ENCODE results near the gene IMMP2L.
A peak's percentile ranks its signal among the peaks of the same experiment; 100 is the strongest.
"Not testable (repeated sequence)": the region's sequence is repeated elsewhere in the genome, so short reads cannot be mapped to it uniquely, and the experiment has no call there.

The IMMP2L gene

DNA sequence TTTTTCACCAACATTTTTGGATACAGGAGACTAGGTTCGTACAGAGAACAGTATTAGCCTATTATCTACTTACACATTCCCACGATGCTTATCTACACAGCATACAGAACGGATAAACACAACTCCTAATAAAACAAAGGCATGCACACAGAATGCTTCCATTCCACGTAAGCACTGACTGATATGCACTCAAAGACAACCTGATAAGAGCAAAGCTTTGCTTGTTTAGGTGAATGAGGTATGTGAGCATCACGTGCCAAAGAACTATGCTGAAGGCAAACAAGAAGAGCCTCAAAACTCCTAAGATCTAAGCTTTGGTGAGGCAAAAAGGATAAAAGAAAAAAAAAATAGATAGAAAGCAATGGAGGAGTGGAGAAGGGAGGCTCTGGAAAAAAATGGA is 884.9 kb downstream of the IMMP2L start:
- Histone ChIP-seq H3K27me3 (ENCODE audit: low read depth, low read length) (no peaks in the 10 kb centered on the region), H3K4me3 (ENCODE audit: low read depth in 1 of 2, low read length in 2 of 2) (no peak overlapping the region), H3K27ac (ENCODE audit: low read length) (no peak overlapping the region), H3K4me1 (ENCODE audit: control insufficient read depth in 1 of 2, insufficient read depth in 2 of 2, low read length in 2 of 2) (no peaks in the 10 kb centered on the region), H3K9me3 (ENCODE audit: control insufficient read depth in 1 of 2, low read length in 2 of 2) (no peaks in the 10 kb centered on the region), H3K36me3 (ENCODE audit: control insufficient read depth in 1 of 2, insufficient read depth in 2 of 2, low read length in 2 of 2) (peaks cover 0 to 3% of the 10 kb centered on the region in 2 donors)

DNA sequence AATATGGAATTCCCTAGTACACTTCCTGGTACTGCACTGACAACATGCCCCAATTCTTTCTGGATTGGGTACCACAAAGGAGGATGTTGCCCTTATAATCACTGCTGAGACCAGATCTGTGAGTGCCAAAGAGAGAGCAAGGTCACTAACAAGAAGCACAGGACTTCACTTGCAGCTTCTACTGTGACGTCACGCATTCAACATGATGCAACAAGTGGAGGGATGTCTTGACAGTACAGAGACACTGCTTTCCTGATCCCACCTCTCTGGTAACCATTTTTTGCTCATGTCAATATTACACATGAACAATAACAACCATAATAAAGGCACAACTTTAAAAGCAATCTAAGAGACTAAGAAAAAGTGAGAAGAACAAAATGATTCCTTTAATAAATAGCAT is 885.5 kb downstream of the IMMP2L start:
- Histone ChIP-seq H3K4me1 (ENCODE audit: control insufficient read depth in 1 of 2, insufficient read depth in 2 of 2, low read length in 2 of 2) (no peaks in the 10 kb centered on the region), H3K36me3 (ENCODE audit: control insufficient read depth in 1 of 2, insufficient read depth in 2 of 2, low read length in 2 of 2) (peaks cover 0 to 3% of the 10 kb centered on the region in 2 donors), H3K9me3 (ENCODE audit: control insufficient read depth in 1 of 2, low read length in 2 of 2) (no peaks in the 10 kb centered on the region), H3K4me3 (ENCODE audit: low read depth in 1 of 2, low read length in 2 of 2) (no peak overlapping the region), H3K27ac (ENCODE audit: low read length) (no peak overlapping the region), H3K27me3 (ENCODE audit: low read depth, low read length) (no peaks in the 10 kb centered on the region)

DNA sequence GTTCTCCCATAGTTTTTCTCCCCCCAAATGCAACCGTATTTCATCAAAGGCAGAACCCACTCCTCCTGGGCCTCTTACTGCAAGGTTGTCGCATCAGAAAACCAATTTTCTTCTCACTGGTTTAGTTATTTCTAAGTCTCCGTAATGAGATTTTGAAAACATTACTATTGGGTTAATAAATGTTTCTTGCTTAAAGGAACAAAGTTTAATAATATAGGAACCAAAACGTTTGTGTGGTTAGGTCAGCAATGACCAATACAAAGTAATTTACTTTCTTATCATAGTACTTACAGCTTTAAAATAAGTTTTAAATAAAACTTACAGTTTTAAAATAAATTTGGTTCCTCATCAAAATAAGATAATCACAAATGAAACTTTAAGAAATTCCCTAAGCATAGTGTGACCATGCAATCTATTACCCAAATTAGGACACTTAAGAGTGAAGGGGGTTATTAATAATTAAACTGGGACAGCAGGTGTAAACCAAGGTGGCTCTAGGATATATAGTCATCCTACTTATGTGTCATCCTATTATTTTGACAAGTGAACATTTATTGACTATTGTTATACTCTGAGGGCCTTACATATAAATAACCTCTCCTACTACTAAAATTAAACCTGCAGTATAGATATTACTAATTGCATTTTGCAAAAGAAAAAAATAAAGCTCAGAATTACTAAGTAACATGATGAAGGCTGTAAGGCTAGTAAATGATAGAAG is 886.7 kb downstream of the IMMP2L start:
- H3K27ac ChIP-seq (ENCODE audit: low read length): no peak overlapping the region
- H3K27me3 ChIP-seq (ENCODE audit: low read depth, low read length): no peaks in the 10 kb centered on the region
- peaks cover 0 to 3% of the 10 kb centered on the region in 2 donors for H3K36me3 ChIP-seq (ENCODE audit: control insufficient read depth in 1 of 2, insufficient read depth in 2 of 2, low read length in 2 of 2)
- H3K4me1 ChIP-seq (ENCODE audit: control insufficient read depth in 1 of 2, insufficient read depth in 2 of 2, low read length in 2 of 2): no peaks in the 10 kb centered on the region
- no peaks in the 10 kb centered on the region for H3K9me3 ChIP-seq (ENCODE audit: control insufficient read depth in 1 of 2, low read length in 2 of 2)
- H3K4me3 ChIP-seq (ENCODE audit: low read depth in 1 of 2, low read length in 2 of 2): no peak overlapping the region

DNA sequence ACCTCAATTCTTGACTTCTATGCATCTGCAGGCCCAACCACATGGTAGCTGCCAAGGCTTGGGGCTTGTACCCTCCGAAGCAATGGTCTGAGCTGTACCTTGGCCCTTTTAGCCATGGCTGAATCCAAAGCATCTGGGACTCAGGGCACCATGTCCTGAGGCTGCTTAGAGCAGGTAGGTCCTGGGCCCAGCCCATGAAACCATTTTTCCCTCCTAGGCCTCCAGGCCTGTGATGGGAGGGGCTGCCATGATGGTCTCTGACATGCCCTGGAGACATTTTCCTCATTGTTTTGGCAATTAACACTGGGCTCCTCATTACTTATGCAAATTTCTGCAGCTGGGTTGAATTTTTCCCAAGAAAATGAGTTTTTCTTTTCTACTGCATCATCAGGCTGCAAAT is 889.1 kb downstream of the IMMP2L start:
- H3K9me3 ChIP-seq (ENCODE audit: control insufficient read depth in 1 of 2, low read length in 2 of 2): no peaks in the 10 kb centered on the region
- no peak overlapping the region for H3K4me3 ChIP-seq (ENCODE audit: low read depth in 1 of 2, low read length in 2 of 2)
- H3K27ac ChIP-seq (ENCODE audit: low read length): no peak overlapping the region
- no peaks in the 10 kb centered on the region for H3K4me1 ChIP-seq (ENCODE audit: control insufficient read depth in 1 of 2, insufficient read depth in 2 of 2, low read length in 2 of 2)
- H3K27me3 ChIP-seq (ENCODE audit: low read depth, low read length): no peaks in the 10 kb centered on the region
- H3K36me3 ChIP-seq (ENCODE audit: control insufficient read depth in 1 of 2, insufficient read depth in 2 of 2, low read length in 2 of 2): peaks cover 0 to 3% of the 10 kb centered on the region in 2 donors

DNA sequence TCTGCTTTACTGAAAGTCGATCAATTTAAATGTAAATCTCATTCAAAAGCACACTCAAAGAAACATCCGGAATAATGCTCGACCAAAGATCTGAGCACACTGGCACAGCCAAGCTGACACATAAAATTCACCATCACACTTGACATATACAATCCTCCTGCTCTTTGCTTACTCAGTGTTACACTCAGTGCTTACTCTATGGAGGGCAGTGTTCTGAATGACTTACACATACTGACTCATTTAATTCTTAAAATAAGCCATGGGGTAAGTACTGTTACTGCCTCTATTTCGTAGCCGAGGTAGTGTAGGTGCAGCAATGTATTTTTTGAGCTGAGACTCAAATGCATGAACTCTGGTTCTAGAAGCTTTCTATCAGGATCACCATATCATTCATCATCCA is 892.9 kb downstream of the IMMP2L start:
- Histone ChIP-seq H3K4me1 (ENCODE audit: control insufficient read depth in 1 of 2, insufficient read depth in 2 of 2, low read length in 2 of 2) (no peaks in the 10 kb centered on the region), H3K27me3 (ENCODE audit: low read depth, low read length) (no peaks in the 10 kb centered on the region), H3K9me3 (ENCODE audit: control insufficient read depth in 1 of 2, low read length in 2 of 2) (no peaks in the 10 kb centered on the region), H3K36me3 (ENCODE audit: control insufficient read depth in 1 of 2, insufficient read depth in 2 of 2, low read length in 2 of 2) (peaks cover 0 to 3% of the 10 kb centered on the region in 2 donors), H3K4me3 (ENCODE audit: low read depth in 1 of 2, low read length in 2 of 2) (no peak overlapping the region), H3K27ac (ENCODE audit: low read length) (no peak overlapping the region)

DNA sequence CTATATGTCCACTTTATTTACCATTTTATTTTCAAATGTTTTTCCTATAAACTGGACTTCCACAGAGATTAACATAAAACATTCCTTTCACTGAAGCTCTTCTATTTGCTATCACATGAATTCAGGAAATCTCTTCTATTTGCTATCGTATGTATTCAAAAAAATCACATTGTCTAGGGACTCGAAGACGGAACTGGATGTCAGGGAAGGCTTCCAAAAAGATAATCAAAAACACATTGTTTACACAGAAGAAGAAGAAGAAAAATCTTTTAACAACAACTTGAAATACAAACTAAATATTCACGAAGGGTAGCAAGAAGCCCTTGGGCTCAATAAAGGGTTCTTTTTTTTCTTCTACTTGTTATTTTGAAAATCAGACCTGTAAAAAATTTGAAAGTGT is 897.5 kb downstream of the IMMP2L start:
- Histone ChIP-seq H3K36me3 (ENCODE audit: control insufficient read depth in 1 of 2, insufficient read depth in 2 of 2, low read length in 2 of 2) (no peaks in the 10 kb centered on the region), H3K4me3 (ENCODE audit: low read depth in 1 of 2, low read length in 2 of 2) (no peak overlapping the region), H3K27ac (ENCODE audit: low read length) (no peak overlapping the region), H3K9me3 (ENCODE audit: control insufficient read depth in 1 of 2, low read length in 2 of 2) (peaks cover 4 to 5% of the 10 kb centered on the region in 2 donors), H3K27me3 (ENCODE audit: low read depth, low read length) (no peaks in the 10 kb centered on the region), H3K4me1 (ENCODE audit: control insufficient read depth in 1 of 2, insufficient read depth in 2 of 2, low read length in 2 of 2) (no peaks in the 10 kb centered on the region)

DNA sequence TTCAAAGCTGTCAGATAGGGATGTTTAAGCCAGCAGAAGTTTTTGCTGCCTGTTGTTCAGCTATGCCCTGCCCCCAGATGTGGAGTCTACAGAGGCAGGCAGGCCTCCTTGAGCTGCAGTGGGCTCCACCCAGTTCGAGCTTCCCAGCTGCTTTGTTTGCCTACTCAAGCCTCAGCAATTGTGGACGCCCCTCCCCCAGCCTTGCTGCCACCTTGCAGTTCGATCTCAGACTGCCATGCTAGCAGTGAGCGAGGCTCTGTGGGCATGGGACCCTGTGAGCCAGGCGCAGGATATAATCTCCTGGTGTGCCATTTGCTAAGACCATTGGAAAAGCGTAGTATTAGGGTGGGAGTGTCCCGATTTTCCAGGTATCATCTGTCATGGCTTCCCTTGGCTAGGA is 901.7 kb downstream of the IMMP2L start:
- not testable (repeated sequence) for H3K27me3 ChIP-seq (ENCODE audit: low read depth, low read length); H3K36me3 ChIP-seq (ENCODE audit: control insufficient read depth in 1 of 2, insufficient read depth in 2 of 2, low read length in 2 of 2); H3K27ac ChIP-seq (ENCODE audit: low read length); H3K9me3 ChIP-seq (ENCODE audit: control insufficient read depth in 1 of 2, low read length in 2 of 2); H3K4me1 ChIP-seq (ENCODE audit: control insufficient read depth in 1 of 2, insufficient read depth in 2 of 2, low read length in 2 of 2)
- H3K4me3 ChIP-seq (ENCODE audit: low read depth in 1 of 2, low read length in 2 of 2): peak overlapping the region in 1 of 2 donors; percentile 38

DNA sequence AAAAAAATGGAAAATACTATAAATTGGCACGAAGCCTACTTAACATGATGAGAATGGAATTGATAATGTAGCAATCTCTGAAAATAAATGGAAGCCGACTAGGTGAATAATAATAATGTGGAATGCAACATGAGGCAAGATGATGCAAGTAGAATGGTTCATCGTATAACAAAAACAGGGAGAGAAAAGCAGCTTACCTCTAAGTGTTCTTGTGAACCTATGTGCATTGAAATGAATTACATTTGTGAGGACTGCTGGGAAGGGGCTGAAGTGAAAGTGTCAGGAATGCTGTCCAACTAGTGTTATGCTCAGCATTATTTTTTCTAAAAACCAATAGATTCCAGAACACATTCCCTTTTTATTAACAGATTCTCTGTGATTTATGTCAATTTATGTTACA is 912.0 kb downstream of the IMMP2L start:
- Histone ChIP-seq H3K9me3 (ENCODE audit: control insufficient read depth in 1 of 2, low read length in 2 of 2) (no peaks in the 10 kb centered on the region), H3K4me3 (ENCODE audit: low read depth in 1 of 2, low read length in 2 of 2) (no peak overlapping the region), H3K4me1 (ENCODE audit: control insufficient read depth in 1 of 2, insufficient read depth in 2 of 2, low read length in 2 of 2) (no peaks in the 10 kb centered on the region), H3K36me3 (ENCODE audit: control insufficient read depth in 1 of 2, insufficient read depth in 2 of 2, low read length in 2 of 2) (no peaks in the 10 kb centered on the region), H3K27ac (ENCODE audit: low read length) (no peak overlapping the region), H3K27me3 (ENCODE audit: low read depth, low read length) (no peaks in the 10 kb centered on the region)

DNA sequence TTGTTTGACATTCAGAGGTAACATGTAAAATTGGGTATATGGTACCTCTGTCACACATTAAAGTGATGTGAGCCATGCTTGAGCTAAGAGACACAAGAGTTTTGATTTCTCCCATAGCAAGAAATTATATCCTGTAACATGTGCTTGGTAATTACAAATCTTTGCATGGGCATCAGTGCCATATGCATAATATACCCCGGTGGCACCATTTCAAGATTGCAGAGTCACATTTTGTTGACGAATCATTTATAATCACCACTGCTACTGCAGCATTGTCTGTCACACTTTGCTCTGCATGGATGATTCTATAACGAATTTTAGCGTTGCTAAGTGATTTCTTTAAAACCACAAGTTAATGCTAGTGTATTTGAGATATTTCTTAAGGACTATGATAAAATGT is 915.0 kb downstream of the IMMP2L start:
- Histone ChIP-seq H3K9me3 (ENCODE audit: control insufficient read depth in 1 of 2, low read length in 2 of 2) (no peaks in the 10 kb centered on the region), H3K4me1 (ENCODE audit: control insufficient read depth in 1 of 2, insufficient read depth in 2 of 2, low read length in 2 of 2) (no peaks in the 10 kb centered on the region), H3K36me3 (ENCODE audit: control insufficient read depth in 1 of 2, insufficient read depth in 2 of 2, low read length in 2 of 2) (no peaks in the 10 kb centered on the region), H3K4me3 (ENCODE audit: low read depth in 1 of 2, low read length in 2 of 2) (no peak overlapping the region), H3K27ac (ENCODE audit: low read length) (no peak overlapping the region), H3K27me3 (ENCODE audit: low read depth, low read length) (no peaks in the 10 kb centered on the region)

DNA sequence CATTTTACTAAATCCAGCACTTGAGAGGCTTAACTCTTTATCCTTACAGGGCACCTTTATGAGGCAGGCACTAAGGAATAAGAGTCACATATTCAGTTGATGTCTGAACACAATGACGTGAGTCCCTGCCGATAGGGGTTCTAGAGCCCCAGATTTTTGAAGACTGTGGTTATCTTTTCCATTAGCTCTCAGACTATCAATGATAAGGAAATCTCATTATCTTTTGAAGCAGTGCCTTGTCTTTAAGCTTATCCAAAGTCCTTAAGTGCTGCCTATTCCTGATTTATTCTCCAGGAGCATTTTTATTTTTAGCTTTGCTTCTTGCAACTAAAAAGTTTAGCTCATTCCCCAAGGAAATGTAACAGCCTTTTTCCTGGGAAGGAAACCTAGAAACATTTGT is 915.5 kb downstream of the IMMP2L start:
- H3K36me3 ChIP-seq (ENCODE audit: control insufficient read depth in 1 of 2, insufficient read depth in 2 of 2, low read length in 2 of 2): no peaks in the 10 kb centered on the region
- H3K27ac ChIP-seq (ENCODE audit: low read length): no peak overlapping the region
- no peaks in the 10 kb centered on the region for H3K9me3 ChIP-seq (ENCODE audit: control insufficient read depth in 1 of 2, low read length in 2 of 2)
- no peaks in the 10 kb centered on the region for H3K4me1 ChIP-seq (ENCODE audit: control insufficient read depth in 1 of 2, insufficient read depth in 2 of 2, low read length in 2 of 2)
- no peak overlapping the region for H3K4me3 ChIP-seq (ENCODE audit: low read depth in 1 of 2, low read length in 2 of 2)
- no peaks in the 10 kb centered on the region for H3K27me3 ChIP-seq (ENCODE audit: low read depth, low read length)

DNA sequence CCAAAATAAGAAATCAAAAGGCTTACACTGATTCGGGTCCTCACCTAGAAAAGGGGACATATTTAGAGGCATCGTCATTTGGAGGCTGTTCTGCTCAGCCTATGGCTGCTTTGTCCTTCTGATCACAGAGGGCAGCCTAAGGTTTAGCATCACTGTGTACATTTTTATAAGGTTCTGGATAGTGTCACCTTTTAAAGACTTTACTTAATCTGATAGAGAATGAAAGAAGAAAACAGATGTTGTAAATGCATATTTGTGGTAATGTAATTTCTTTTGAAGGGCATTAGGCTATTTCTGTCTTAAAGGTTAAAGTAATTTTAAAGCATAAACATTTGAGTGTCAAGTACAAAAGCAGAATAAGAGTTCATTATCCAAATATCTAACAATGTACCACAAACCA is 916.7 kb downstream of the IMMP2L start:
- Histone ChIP-seq H3K4me3 (ENCODE audit: low read depth in 1 of 2, low read length in 2 of 2) (no peak overlapping the region), H3K36me3 (ENCODE audit: control insufficient read depth in 1 of 2, insufficient read depth in 2 of 2, low read length in 2 of 2) (no peaks in the 10 kb centered on the region), H3K9me3 (ENCODE audit: control insufficient read depth in 1 of 2, low read length in 2 of 2) (no peaks in the 10 kb centered on the region), H3K4me1 (ENCODE audit: control insufficient read depth in 1 of 2, insufficient read depth in 2 of 2, low read length in 2 of 2) (no peaks in the 10 kb centered on the region), H3K27ac (ENCODE audit: low read length) (no peak overlapping the region), H3K27me3 (ENCODE audit: low read depth, low read length) (no peaks in the 10 kb centered on the region)

DNA sequence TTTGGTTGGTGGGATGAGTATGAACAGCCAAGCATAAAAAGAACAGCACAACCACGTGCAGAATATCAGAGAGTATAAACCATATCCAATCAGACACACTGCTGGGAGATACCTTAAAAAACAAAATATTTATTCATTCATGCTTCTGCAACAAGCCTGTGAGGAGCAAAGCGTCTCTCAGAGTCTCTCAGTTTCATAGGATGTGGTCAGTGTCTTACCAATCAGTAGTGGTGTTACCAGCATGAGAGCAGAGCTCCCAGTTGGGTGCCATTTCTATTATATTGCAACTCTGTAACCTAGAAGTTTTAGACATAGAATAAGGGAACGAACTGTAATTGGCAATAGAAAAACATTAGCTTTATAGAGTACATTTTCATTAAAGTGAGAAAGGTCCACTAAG is 917.2 kb downstream of the IMMP2L start:
- no peaks in the 10 kb centered on the region for H3K9me3 ChIP-seq (ENCODE audit: control insufficient read depth in 1 of 2, low read length in 2 of 2)
- H3K4me3 ChIP-seq (ENCODE audit: low read depth in 1 of 2, low read length in 2 of 2): no peak overlapping the region
- no peaks in the 10 kb centered on the region for H3K36me3 ChIP-seq (ENCODE audit: control insufficient read depth in 1 of 2, insufficient read depth in 2 of 2, low read length in 2 of 2)
- no peaks in the 10 kb centered on the region for H3K4me1 ChIP-seq (ENCODE audit: control insufficient read depth in 1 of 2, insufficient read depth in 2 of 2, low read length in 2 of 2)
- no peaks in the 10 kb centered on the region for H3K27me3 ChIP-seq (ENCODE audit: low read depth, low read length)
- H3K27ac ChIP-seq (ENCODE audit: low read length): no peak overlapping the region

Measured in muscle layer of duodenum (tissue), 2 donors.